Heart left ventricle (tissue), 16 donors: Measurements from ENCODE around the gene NSUN4. TPM values are rescaled to one million over a fixed set of nuclear protein-coding genes. Genes with fewer than 3 reads are reported as not detected.
A peak's percentile ranks its signal among the peaks of the same experiment; 100 is the strongest.

Experiments used
- ATAC-seq, 4 donors: fragments of 200-7000 bp; cut with Tn5 transposase; one replicate each; pipeline ENCODE4 v1.9.1; 2020 to 2022; ENCODE audit warnings: moderate library complexity in 4 of 4, mild to moderate bottlenecking in 3 of 4, moderate number of reproducible peaks in 1 of 4
- DNase-seq, 5 donors: peaks; one replicate each; pipeline ENCODE4 v3.0.0-alpha.2; 2020
- H3K27ac ChIP-seq, 12 donors: fragments of 200-600 bp; sonication (generic) in 4 of 12; one replicate each; pipeline versions ENCODE4 v1.5.0 to v1.8.0; 2016 to 2022; ENCODE audit warnings: mild to moderate bottlenecking in 2 of 12
- H3K27me3 ChIP-seq, 9 donors: fragments of 200-600 bp; sonication (generic) in 2 of 9; one replicate each; pipeline versions ENCODE4 v1.5.1 to v1.8.0; 2016 to 2022; ENCODE audit warnings: mild to moderate bottlenecking in 3 of 9
- H3K36me3 ChIP-seq, 9 donors: fragments of 200-600 bp; sonication (generic) in 2 of 9; one replicate each; pipeline versions ENCODE4 v1.5.0 to v1.8.0; 2018 to 2022; ENCODE audit warnings: mild to moderate bottlenecking in 2 of 9
- H3K4me1 ChIP-seq, 12 donors: fragments of 200-600 bp; sonication (generic) in 4 of 12; one replicate each; pipeline versions ENCODE4 v1.5.0 to v1.8.0; 2016 to 2022; ENCODE audit warnings: mild to moderate bottlenecking in 3 of 12
- H3K4me3 ChIP-seq, 12 donors: fragments of 200-600 bp; sonication (generic) in 4 of 12; one replicate each; pipeline versions ENCODE4 v1.5.0 to v1.8.0; 2017 to 2022; ENCODE audit warnings: mild to moderate bottlenecking in 9 of 12, moderate library complexity in 4 of 12
- H3K9me3 ChIP-seq, 12 donors: fragments of 200-600 bp; sonication (generic) in 4 of 12; one replicate each; pipeline versions ENCODE4 v1.5.0 to v1.8.0; 2016 to 2022; ENCODE audit warnings: mild to moderate bottlenecking in 1 of 12
- CTCF ChIP-seq, 12 donors: fragments of 200-600 bp; sonication (generic) in 4 of 12; IDR thresholded peaks; one replicate each; pipeline versions ENCODE4 v1.5.0 to v1.8.0; 2018 to 2022; ENCODE audit warnings: antibody characterized with exemption in 12 of 12, mild to moderate bottlenecking in 5 of 12
- POLR2A ChIP-seq, 2 donors: fragments of 450-650 bp; IDR thresholded peaks; one replicate each; pipeline ENCODE4 v1.6.1; 2017; ENCODE audit warnings: antibody characterized with exemption in 2 of 2, mild to moderate bottlenecking in 2 of 2, moderate library complexity in 2 of 2
- WGBS, 4 donors: extraction: QIAGEN DNeasy Blood & Tissue Kit in 2 of 4; methylation state at CpG; one replicate each; pipeline versions ENCODE4 v1.1.5 to v1.1.7; 2013 to 2018; 5-methylcytosine and 5-hydroxymethylcytosine counted together
- intact Hi-C, 10 donors: fragments of 100-400 bp; cut with DNase I; formaldehyde crosslinking; loops; one replicate each; pipeline versions ENCODE4 v1.11.1 to v1.14.2; 2022
- polyA plus RNA-seq, 2 donors: library from polyadenylated mRNA; stranded (reverse); fragments of 200-250 nt; gene quantifications; one replicate each; pipeline ENCODE4 v1.2.3, GENCODE V29; 2013
- total RNA-seq, 9 donors: library from RNA; depleted of rRNA in 2 of 9; stranded (reverse); fragments of >200 nt in 2 of 9; fragmentation: NEBNext Ultra II Directional in 3 of 9; extraction: Animal tissue kit (Norgen Biotek cat#: 25700) in 3 of 9; gene quantifications; one replicate each; pipeline versions ENCODE4 v1.1.0 to v1.2.4, GENCODE V29; 2016 to 2023
- donor health status: ischemic (EF 13 %, LVEDD 7.1; RV severe dilation, severe dysfunction).
- donor health status: healthy with polysubstance abuse.
- donor health status: DM: no; HTN: yes; CAD: no.
- donor health status: DM: no; HTN: no; CAD: no.
- donor health status: ischemic (EF 25% LVEDD 6.9; RV normal size, moderate dysfunction).
- donor health status: ischemic (EF 25% LVEDD 5.7; RV mildly dilated, moderate dysfunction).
- donor health status: healthy.
- donor health status: DM: yes; HTN: yes; CAD: no.
- donor health status: ischemic (EF 35%, LVEDD 5.7; RV mildly dilated, moderate dysfunction).
- donor health status: nonischemic (EF 11% LVEDD 7.7; RV severe dilation, severe dysfunction).
- donor health status: DM: yes; HTN: yes; CAD: no.
- donor health status: PGD.
- donor health status: ischemic (EF 29% LVEDD 5.4; RV normal size, mild dysfunction).
- donor health status: nonischemic (EF 23%, LVEDD 6.1; RV moderate dilation, normal function).

NSUN4 gene
- total and polyA plus RNA-seq, 11 donors, result 8.9 to 18.3 (median 14.0) TPM

GRCh38 chr1:46404482-46405196, 64.0 kb downstream of the NSUN4 start:
- peak in 1 of 5 donors; percentile 57 for DNase-seq
- Histone ChIP-seq H3K27ac (no peak overlapping the region), H3K4me1 (peaks cover 0 to 37% (median 5%) of the 10 kb centered on the region in 12 donors), H3K4me3 (no peak overlapping the region), H3K27me3 (no peaks in the 10 kb centered on the region), H3K36me3 (no peaks in the 10 kb centered on the region), H3K9me3 (no peaks in the 10 kb centered on the region)
- intact Hi-C loops, result loop anchor here in 3 of 10 donors (5.0 to 10.0 kb wide), 3 partner anchors 313 to 320 kb away; partner anchors contain the start of gene EFCAB14 (in 1 of the 3)
- no peak for ATAC-seq
- 93 to 98% (median 95%) methylated on average over 4 to 7 of the region's 7 CpGs for WGBS, 4 donors
- TF ChIP-seq POLR2A (IDR thresholded peaks at IDR 0.05) (no peak), CTCF (IDR thresholded peaks at IDR 0.05) (no peak)

GRCh38 chr1:46405197-46405555, 64.6 kb downstream of the NSUN4 start:
- Histone ChIP-seq H3K9me3 (no peaks in the 10 kb centered on the region), H3K4me1 (peaks cover 0 to 37% (median 5%) of the 10 kb centered on the region in 12 donors), H3K36me3 (no peaks in the 10 kb centered on the region), H3K4me3 (no peak overlapping the region), H3K27ac (no peak overlapping the region), H3K27me3 (no peaks in the 10 kb centered on the region)
- intact Hi-C loops, result loop anchor here in 2 of 10 donors (5.0 to 10.0 kb wide), 2 partner anchors 312 to 320 kb away; partner anchors contain the start of gene EFCAB14 (in 1 of the 2)
- 95 to 100% (median 95%) methylated on average over 9 to 12 of the region's 12 CpGs for WGBS, 4 donors
- no peak for ATAC-seq
- TF ChIP-seq CTCF (IDR thresholded peaks at IDR 0.05), result no peak
- no peak for TF ChIP-seq POLR2A (IDR thresholded peaks at IDR 0.05)
- peak in 1 of 5 donors; percentile 48 for DNase-seq

- H3K9me3 ChIP-seq, result no peaks in the 10 kb centered on the region
- ATAC-seq (no peak), DNase-seq (peak in 1 of 5 donors; percentile 40)
- H3K36me3 ChIP-seq, result no peaks in the 10 kb centered on the region
- TF ChIP-seq CTCF (IDR thresholded peaks at IDR 0.05) (no peak), POLR2A (IDR thresholded peaks at IDR 0.05) (no peak)
- H3K27ac ChIP-seq, result no peak overlapping the region
- H3K27me3 ChIP-seq, result no peaks in the 10 kb centered on the region
- H3K4me1 ChIP-seq, result peaks cover 0 to 37% (median 5%) of the 10 kb centered on the region in 12 donors
- intact Hi-C loops, result loop anchor here in 8 of 10 donors (1.0 to 10.0 kb wide), 6 partner anchors 121 to 319 kb away; partner anchors contain the start of gene EFCAB14 (in 1 of the 8)
- peak overlapping the region in 1 of 12 donors; percentile 36 for H3K4me3 ChIP-seq
- WGBS, 4 donors, result 82 to 93% (median 85%) methylated on average over 3 to 17 of the region's 17 CpGs
Observed at GRCh38 chr1:46405724-46406123, 65.1 kb downstream of the NSUN4 start.

- 70 to 93% (median 73%) methylated on average over 9 to 13 of the region's 13 CpGs for WGBS, 4 donors
- H3K9me3 ChIP-seq, result no peaks in the 10 kb centered on the region
- ATAC-seq, result no peak
- peaks cover 0 to 29% (median 4%) of the 10 kb centered on the region in 12 donors for H3K4me1 ChIP-seq
- H3K4me3 ChIP-seq, result peak overlapping the region in 9 of 12 donors; percentile 22 to 44 (median 30)
- no peaks in the 10 kb centered on the region for H3K36me3 ChIP-seq
- H3K27ac ChIP-seq, result no peak overlapping the region
- no peaks in the 10 kb centered on the region for H3K27me3 ChIP-seq
- TF ChIP-seq CTCF (IDR thresholded peaks at IDR 0.05), result no peak
- TF ChIP-seq POLR2A (IDR thresholded peaks at IDR 0.05), result no peak
- intact Hi-C loops, result loop anchor here in 8 of 10 donors (1.0 to 10.0 kb wide), 6 partner anchors 120 to 318 kb away; partner anchors contain the start of gene EFCAB14 (in 1 of the 8)
- no peak for DNase-seq
Observed at GRCh38 chr1:46406881-46407608, 66.4 kb downstream of the NSUN4 start.
